ENCODE results near the gene TUBA3E.
A peak's percentile ranks its signal among the peaks of the same experiment; 100 is the strongest.

DNA sequence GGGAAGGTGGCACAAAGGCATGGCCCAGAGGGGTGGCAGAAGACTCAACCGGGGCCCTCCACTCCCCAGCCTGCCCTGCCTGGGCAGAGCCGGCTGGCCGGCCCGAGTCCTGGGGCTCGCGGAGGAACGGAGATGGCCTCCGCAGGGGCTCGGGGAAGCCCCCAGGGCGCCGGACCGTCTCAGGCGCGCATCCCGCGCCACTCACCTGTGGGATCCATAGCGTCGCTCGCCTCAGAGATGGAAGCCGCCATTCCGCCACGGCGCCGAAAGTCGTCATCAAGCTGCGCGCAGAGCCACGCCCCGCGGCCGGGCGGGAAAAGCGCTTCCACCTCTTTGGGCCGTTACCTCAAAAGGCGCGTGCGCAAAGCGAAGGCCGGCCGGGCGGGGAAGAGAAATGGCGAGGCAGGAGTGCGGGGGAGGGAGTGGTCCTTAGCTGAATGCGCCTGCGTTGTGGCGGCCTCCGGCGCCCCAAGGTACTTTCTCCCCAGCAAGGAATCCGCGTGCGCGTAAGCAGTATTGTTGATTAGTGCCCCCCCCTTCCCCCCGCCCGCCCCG, 16.8 kb downstream of the TUBA3E start, which contains the start of gene SMPD4:
- TF ChIP-seq ZNF274 (IDR thresholded peaks at IDR 0.05; ENCODE audit: low read depth, low read length) (no peak), YY1 (IDR thresholded peaks at IDR 0.05; ENCODE audit: insufficient read depth, insufficient read length) (peak; percentile 86)
